GM12874 (cell line): ENCODE results near the gene DIP2B.

Experiments used
- TF ChIP-seq, protein P1 (sequence below): IDR thresholded peaks from 2 replicates; pipeline ENCODE4 v1.5.1; 2011; ENCODE audit warnings: low read depth, mild to moderate bottlenecking, control low read depth, low read length, moderate library complexity; ENCODE audit not compliant: insufficient read depth

The DIP2B gene

GRCh38 chr12:50678650-50679365, 174.0 kb downstream of the DIP2B start:
- TF ChIP-seq, protein P1, sequence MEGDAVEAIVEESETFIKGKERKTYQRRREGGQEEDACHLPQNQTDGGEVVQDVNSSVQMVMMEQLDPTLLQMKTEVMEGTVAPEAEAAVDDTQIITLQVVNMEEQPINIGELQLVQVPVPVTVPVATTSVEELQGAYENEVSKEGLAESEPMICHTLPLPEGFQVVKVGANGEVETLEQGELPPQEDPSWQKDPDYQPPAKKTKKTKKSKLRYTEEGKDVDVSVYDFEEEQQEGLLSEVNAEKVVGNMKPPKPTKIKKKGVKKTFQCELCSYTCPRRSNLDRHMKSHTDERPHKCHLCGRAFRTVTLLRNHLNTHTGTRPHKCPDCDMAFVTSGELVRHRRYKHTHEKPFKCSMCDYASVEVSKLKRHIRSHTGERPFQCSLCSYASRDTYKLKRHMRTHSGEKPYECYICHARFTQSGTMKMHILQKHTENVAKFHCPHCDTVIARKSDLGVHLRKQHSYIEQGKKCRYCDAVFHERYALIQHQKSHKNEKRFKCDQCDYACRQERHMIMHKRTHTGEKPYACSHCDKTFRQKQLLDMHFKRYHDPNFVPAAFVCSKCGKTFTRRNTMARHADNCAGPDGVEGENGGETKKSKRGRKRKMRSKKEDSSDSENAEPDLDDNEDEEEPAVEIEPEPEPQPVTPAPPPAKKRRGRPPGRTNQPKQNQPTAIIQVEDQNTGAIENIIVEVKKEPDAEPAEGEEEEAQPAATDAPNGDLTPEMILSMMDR: no peak

DNA sequence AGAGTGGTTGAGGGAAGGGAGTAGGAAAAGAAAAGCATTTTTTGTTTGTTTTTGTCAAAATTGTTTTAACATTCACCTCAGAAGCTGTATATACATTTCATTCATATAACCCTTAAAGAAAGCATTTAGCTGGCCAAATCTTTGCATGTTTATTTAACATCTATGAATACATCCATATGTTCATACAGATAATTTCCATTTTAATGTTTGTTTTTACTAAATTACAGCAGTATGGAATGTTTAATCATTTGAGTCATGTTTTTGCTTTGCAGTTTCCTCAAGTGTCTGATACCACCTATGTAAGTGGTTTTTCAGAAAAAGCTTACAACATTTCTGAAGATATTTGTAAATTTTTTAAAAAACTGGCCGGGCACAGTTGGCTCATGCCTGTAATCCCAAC, 174.8 kb downstream of the DIP2B start:
- TF ChIP-seq, protein P1: no peak

GRCh38 chr12:50685641-50686040, 180.9 kb downstream of the DIP2B start:
- TF ChIP-seq, protein P1: no peak

DNA sequence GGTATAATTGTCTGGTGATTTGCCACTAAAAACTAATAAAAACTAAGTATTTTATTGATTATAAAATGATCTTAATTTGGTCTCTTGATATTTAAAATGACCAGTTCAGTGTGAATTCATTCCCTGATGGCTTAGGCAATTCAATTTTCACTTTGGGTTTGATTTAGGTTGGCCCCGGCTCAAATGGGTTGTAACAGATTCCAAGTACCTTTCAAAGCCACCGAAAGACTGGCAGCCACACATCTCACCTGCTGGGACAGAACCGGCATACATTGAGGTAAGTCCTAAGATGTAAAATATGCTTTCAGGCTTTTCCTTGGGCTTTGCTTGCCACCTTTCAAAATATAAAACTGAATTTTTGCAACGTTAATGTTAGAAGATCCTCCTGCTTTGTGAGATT, 181.6 kb downstream of the DIP2B start:
- TF ChIP-seq, protein P1: no peak

GRCh38 chr12:50686976-50687375, 182.2 kb downstream of the DIP2B start:
- TF ChIP-seq, protein P1: no peak

GRCh38 chr12:50689437-50689836, 184.7 kb downstream of the DIP2B start:
- TF ChIP-seq, protein P1: no peak

DNA sequence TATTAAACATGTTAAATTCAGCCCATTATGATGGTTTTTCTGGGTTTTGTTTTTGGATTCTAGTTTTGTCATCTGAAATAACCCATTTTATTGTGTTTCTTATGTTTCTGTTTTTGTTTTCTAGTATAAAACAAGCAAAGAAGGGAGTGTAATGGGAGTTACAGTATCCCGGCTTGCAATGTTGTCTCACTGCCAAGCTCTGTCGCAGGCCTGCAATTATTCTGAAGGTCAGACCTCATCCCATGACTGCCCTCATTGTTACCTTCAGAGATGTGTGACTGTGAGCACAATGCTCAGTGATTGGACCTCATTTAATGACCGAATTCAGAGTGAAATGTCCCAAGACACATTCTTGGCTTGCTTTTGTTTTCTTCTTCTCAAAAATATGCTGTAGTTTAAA, 186.1 kb downstream of the DIP2B start:
- TF ChIP-seq, protein P1: no peak
